GM23338 (cell line): ENCODE results near the gene DNAH10. TPM values are rescaled to one million over a fixed set of nuclear protein-coding genes. Genes with fewer than 3 reads are reported as not detected.

Source experiments
- ATAC-seq: fragments of 200-7000 bp; cut with Tn5 transposase; 3 replicates; pipeline ENCODE4 v1.9.1; 2020
- DNase-seq: peaks from one replicate; pipeline ENCODE4 v3.0.0-alpha.2; 2015; ENCODE audit warnings: low spot score
- H2AFZ ChIP-seq: fragments of 200-600 bp; sonication (generic); 2 replicates; pipeline ENCODE4 v1.8.0; 2016; ENCODE audit warnings: antibody characterized with exemption, mild to moderate bottlenecking, moderate library complexity
- H3F3A ChIP-seq: fragments of 200-600 bp; sonication (generic); replicated peaks from 2 replicates; pipeline ENCODE4 v1.8.0; 2017; ENCODE audit warnings: antibody characterized with exemption, mixed run types, low read depth
- H3K27ac ChIP-seq: fragments of 200-600 bp; sonication (generic); 2 replicates; pipeline ENCODE4 v1.6.1; 2016; ENCODE audit warnings: low read depth
- H3K27me3 ChIP-seq: fragments of 200-600 bp; sonication (generic); 2 replicates; pipeline ENCODE4 v1.8.0; 2016; ENCODE audit warnings: mild to moderate bottlenecking, mixed run types, moderate library complexity; ENCODE audit not compliant: insufficient read depth
- H3K36me3 ChIP-seq: fragments of 200-600 bp; sonication (generic); 2 replicates; pipeline ENCODE4 v1.8.0; 2016; ENCODE audit warnings: mild to moderate bottlenecking; ENCODE audit not compliant: insufficient read depth
- H3K4me1 ChIP-seq: fragments of 200-600 bp; sonication (generic); 2 replicates; pipeline ENCODE4 v1.8.0; 2016; ENCODE audit warnings: mild to moderate bottlenecking, moderate library complexity; ENCODE audit not compliant: insufficient read depth
- H3K4me2 ChIP-seq: fragments of 200-600 bp; sonication (generic); 2 replicates; pipeline ENCODE4 v1.7.1; 2017; ENCODE audit warnings: mixed run types
- H3K4me3 ChIP-seq: fragments of 200-600 bp; sonication (generic); 2 replicates; pipeline ENCODE4 v1.6.1; 2016; ENCODE audit warnings: mixed run types
- H3K79me2 ChIP-seq: fragments of 200-600 bp; sonication (generic); replicated peaks from 2 replicates; pipeline ENCODE4 v1.8.0; 2017; ENCODE audit warnings: mild to moderate bottlenecking; ENCODE audit not compliant: insufficient read depth
- H3K9me2 ChIP-seq: fragments of 200-600 bp; sonication (generic); 2 replicates; pipeline ENCODE4 v1.8.0; 2017; ENCODE audit not compliant: insufficient read depth
- H4K20me1 ChIP-seq: fragments of 200-600 bp; sonication (generic); replicated peaks from 2 replicates; pipeline ENCODE4 v1.8.0; 2017; ENCODE audit warnings: mild to moderate bottlenecking; ENCODE audit not compliant: insufficient read depth
- H3K27ac Mint-ChIP-seq: 2 replicates; pipeline ENCODE4 v1.8.0; 2020; ENCODE audit warnings: inconsistent platforms, mild to moderate bottlenecking, moderate library complexity, mixed read lengths
- H3K27me3 Mint-ChIP-seq: 3 replicates; pipeline ENCODE4 v1.8.0; 2022; ENCODE audit warnings: low read depth, mild to moderate bottlenecking, moderate library complexity, mixed read lengths, inconsistent platforms; ENCODE audit not compliant: insufficient read depth, poor library complexity
- H3K36me3 Mint-ChIP-seq: 3 replicates; pipeline ENCODE4 v1.8.0; 2021; ENCODE audit warnings: low read depth, mild to moderate bottlenecking, inconsistent platforms, moderate library complexity, mixed read lengths
- H3K4me1 Mint-ChIP-seq: 3 replicates; pipeline ENCODE4 v1.8.0; 2020; ENCODE audit warnings: mild to moderate bottlenecking, inconsistent platforms, mixed read lengths
- H3K4me3 Mint-ChIP-seq: 3 replicates; pipeline ENCODE4 v1.8.0; 2021; ENCODE audit warnings: moderate library complexity, mild to moderate bottlenecking, inconsistent platforms, mixed read lengths
- H3K9me3 Mint-ChIP-seq: 3 replicates; pipeline ENCODE4 v1.8.0; 2020; ENCODE audit warnings: moderate library complexity, mild to moderate bottlenecking, inconsistent platforms, mixed read lengths
- CREB1 ChIP-seq: fragments of 250-450 bp; sonication (Bioruptor Pico); IDR thresholded peaks from 2 replicates; pipeline ENCODE4 v1.5.0; 2020; ENCODE audit warnings: low read depth, mild to moderate bottlenecking, moderate library complexity
- EZH2 ChIP-seq: fragments of 200-600 bp; sonication (generic); IDR thresholded peaks from one replicate; pipeline ENCODE4 v1.8.0; 2017; ENCODE audit warnings: antibody characterized with exemption, mild to moderate bottlenecking, low read depth; ENCODE audit not compliant: unreplicated experiment
- EZH2phosphoT487 ChIP-seq: fragments of 200-600 bp; sonication (generic); IDR thresholded peaks from one replicate; pipeline ENCODE4 v1.8.1; 2018; ENCODE audit warnings: antibody characterized with exemption; ENCODE audit not compliant: unreplicated experiment
- JUNB ChIP-seq: IDR thresholded peaks from one replicate; pipeline ENCODE4 v1.6.1; 2016; ENCODE audit warnings: antibody characterized with exemption; ENCODE audit not compliant: unreplicated experiment
- NANOG ChIP-seq: IDR thresholded peaks from 2 replicates; pipeline ENCODE4 v1.6.1; 2016; ENCODE audit warnings: antibody characterized with exemption, borderline replicate concordance
- POLR2AphosphoS5 ChIP-seq: IDR thresholded peaks from 2 replicates; pipeline ENCODE4 v1.6.1; 2016; ENCODE audit warnings: antibody characterized with exemption, low read depth
- STAT1 ChIP-seq: IDR thresholded peaks from one replicate; pipeline ENCODE4 v1.6.1; 2016; ENCODE audit warnings: antibody characterized with exemption; ENCODE audit not compliant: unreplicated experiment
- ZNF114 ChIP-seq: fragments of 250-450 bp; sonication (Bioruptor Pico); IDR thresholded peaks from 2 replicates; pipeline ENCODE4 v1.5.0; 2020; ENCODE audit warnings: mild to moderate bottlenecking, moderate library complexity
- ZNF331 ChIP-seq: fragments of 250-450 bp; sonication (Bioruptor Pico); IDR thresholded peaks from 2 replicates; pipeline ENCODE4 v1.5.0; 2020; ENCODE audit warnings: low read depth, mild to moderate bottlenecking, moderate library complexity
- polyA plus RNA-seq: library from polyadenylated mRNA; unstranded; fragments of >200 nt; fragmentation: Nextera tagmentation; extraction: Ambion mirVana; gene quantifications from 2 replicates; pipeline ENCODE4 v1.2.1, GENCODE V29; 2016
- total RNA-seq: library from RNA; depleted of rRNA; stranded (reverse); fragments of >200 nt; shearing (Covaris generic); gene quantifications from 2 replicates; pipeline ENCODE4 v1.2.3, GENCODE V29; 2014
- TF ChIP-seq, protein P1 (sequence below): fragments of 250-450 bp; sonication (Bioruptor Pico); IDR thresholded peaks from 2 replicates; pipeline ENCODE4 v1.5.0; 2020; ENCODE audit warnings: mild to moderate bottlenecking, moderate library complexity
- TF ChIP-seq, protein P2 (sequence below): IDR thresholded peaks from 2 replicates; pipeline ENCODE4 v1.6.1; 2016; ENCODE audit warnings: antibody characterized with exemption
- TF ChIP-seq, protein P3 (sequence below), 2 experiments: fragments of 200-600 bp in 1 of 2; sonication (generic) in 1 of 2; conservative IDR thresholded peaks; 2 replicates each; pipeline versions ENCODE4 v1.5.1 to v1.6.1; 2016 to 2017; ENCODE audit warnings: antibody characterized with exemption in 2 of 2, low read depth in 2 of 2, mild to moderate bottlenecking in 2 of 2, moderate library complexity in 1 of 2

The DNAH10 gene
- total and polyA plus RNA-seq, 2 experiments from 2014 or later, result 0.03 TPM

DNA sequence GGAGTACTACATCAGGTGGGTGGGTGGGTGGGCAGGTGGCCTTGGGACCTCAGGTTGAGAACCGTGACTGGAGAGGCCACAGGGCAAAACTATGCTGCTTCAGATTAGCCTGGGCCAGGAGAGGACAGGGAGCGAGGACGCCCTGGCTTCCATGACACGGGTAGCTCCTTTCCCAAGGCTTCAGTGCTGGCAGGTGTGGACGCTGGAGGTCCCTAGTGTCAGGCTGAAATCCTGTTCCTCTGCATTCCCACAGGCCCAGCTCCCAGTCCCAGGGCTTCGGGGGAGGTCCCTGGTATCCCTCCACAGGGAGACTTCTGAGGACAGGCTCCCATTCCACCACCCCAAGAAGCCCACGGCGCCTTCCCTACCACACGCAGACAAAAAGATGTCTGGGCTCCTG, 178.9 kb downstream of the DNAH10 start:
- Histone ChIP-seq H3F3A (no peaks in the 10 kb centered on the region), H3K4me1 (no peaks in the 10 kb centered on the region), H3K4me2 (no peak overlapping the region), H4K20me1 (no peaks in the 10 kb centered on the region), H3K27me3 (no peaks in the 10 kb centered on the region), H3K9me2 (no peaks in the 10 kb centered on the region), H3K79me2 (no peaks in the 10 kb centered on the region), H3K36me3 (no peaks in the 10 kb centered on the region; the same call in 1 of the 2 replicates), H2AFZ (no peak overlapping the region), H3K4me3 (no peak overlapping the region), H3K27ac (no peak overlapping the region)
- Mint-ChIP-seq H3K27me3 (peaks cover 17% of the 10 kb centered on the region), H3K27ac (no peak overlapping the region), H3K4me3 (no peak overlapping the region), H3K36me3 (peaks cover 2% of the 10 kb centered on the region; the same call in 1 of the 3 replicates), H3K9me3 (peaks cover 14% of the 10 kb centered on the region), H3K4me1 (peaks cover 3% of the 10 kb centered on the region)
- no peak for ATAC-seq
- DNase-seq, result no peak
- no peak for TF ChIP-seq POLR2AphosphoS5
- TF ChIP-seq NANOG, result no peak
- no peak for TF ChIP-seq CREB1 (CRISPR knock-in tag)
- TF ChIP-seq EZH2phosphoT487, result no peak
- TF ChIP-seq STAT1, result no peak
- TF ChIP-seq JUNB, result no peak
- TF ChIP-seq EZH2, result no peak
- TF ChIP-seq, protein P1, sequence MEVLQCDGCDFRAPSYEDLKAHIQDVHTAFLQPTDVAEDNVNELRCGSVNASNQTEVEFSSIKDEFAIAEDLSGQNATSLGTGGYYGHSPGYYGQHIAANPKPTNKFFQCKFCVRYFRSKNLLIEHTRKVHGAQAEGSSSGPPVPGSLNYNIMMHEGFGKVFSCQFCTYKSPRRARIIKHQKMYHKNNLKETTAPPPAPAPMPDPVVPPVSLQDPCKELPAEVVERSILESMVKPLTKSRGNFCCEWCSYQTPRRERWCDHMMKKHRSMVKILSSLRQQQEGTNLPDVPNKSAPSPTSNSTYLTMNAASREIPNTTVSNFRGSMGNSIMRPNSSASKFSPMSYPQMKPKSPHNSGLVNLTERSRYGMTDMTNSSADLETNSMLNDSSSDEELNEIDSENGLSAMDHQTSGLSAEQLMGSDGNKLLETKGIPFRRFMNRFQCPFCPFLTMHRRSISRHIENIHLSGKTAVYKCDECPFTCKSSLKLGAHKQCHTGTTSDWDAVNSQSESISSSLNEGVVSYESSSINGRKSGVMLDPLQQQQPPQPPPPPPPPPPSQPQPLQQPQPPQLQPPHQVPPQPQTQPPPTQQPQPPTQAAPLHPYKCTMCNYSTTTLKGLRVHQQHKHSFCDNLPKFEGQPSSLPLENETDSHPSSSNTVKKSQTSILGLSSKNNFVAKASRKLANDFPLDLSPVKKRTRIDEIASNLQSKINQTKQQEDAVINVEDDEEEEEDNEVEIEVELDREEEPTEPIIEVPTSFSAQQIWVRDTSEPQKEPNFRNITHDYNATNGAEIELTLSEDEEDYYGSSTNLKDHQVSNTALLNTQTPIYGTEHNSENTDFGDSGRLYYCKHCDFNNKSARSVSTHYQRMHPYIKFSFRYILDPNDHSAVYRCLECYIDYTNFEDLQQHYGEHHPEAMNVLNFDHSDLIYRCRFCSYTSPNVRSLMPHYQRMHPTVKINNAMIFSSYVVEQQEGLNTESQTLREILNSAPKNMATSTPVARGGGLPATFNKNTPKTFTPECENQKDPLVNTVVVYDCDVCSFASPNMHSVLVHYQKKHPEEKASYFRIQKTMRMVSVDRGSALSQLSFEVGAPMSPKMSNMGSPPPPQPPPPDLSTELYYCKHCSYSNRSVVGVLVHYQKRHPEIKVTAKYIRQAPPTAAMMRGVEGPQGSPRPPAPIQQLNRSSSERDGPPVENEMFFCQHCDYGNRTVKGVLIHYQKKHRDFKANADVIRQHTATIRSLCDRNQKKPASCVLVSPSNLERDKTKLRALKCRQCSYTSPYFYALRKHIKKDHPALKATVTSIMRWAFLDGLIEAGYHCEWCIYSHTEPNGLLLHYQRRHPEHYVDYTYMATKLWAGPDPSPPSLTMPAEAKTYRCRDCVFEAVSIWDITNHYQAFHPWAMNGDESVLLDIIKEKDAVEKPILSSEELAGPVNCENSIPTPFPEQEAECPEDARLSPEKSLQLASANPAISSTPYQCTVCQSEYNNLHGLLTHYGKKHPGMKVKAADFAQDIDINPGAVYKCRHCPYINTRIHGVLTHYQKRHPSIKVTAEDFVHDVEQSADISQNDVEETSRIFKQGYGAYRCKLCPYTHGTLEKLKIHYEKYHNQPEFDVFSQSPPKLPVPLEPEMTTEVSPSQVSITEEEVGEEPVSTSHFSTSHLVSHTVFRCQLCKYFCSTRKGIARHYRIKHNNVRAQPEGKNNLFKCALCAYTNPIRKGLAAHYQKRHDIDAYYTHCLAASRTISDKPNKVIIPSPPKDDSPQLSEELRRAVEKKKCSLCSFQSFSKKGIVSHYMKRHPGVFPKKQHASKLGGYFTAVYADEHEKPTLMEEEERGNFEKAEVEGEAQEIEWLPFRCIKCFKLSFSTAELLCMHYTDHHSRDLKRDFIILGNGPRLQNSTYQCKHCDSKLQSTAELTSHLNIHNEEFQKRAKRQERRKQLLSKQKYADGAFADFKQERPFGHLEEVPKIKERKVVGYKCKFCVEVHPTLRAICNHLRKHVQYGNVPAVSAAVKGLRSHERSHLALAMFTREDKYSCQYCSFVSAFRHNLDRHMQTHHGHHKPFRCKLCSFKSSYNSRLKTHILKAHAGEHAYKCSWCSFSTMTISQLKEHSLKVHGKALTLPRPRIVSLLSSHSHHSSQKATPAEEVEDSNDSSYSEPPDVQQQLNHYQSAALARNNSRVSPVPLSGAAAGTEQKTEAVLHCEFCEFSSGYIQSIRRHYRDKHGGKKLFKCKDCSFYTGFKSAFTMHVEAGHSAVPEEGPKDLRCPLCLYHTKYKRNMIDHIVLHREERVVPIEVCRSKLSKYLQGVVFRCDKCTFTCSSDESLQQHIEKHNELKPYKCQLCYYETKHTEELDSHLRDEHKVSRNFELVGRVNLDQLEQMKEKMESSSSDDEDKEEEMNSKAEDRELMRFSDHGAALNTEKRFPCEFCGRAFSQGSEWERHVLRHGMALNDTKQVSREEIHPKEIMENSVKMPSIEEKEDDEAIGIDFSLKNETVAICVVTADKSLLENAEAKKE, result no peak
- TF ChIP-seq, protein P2, sequence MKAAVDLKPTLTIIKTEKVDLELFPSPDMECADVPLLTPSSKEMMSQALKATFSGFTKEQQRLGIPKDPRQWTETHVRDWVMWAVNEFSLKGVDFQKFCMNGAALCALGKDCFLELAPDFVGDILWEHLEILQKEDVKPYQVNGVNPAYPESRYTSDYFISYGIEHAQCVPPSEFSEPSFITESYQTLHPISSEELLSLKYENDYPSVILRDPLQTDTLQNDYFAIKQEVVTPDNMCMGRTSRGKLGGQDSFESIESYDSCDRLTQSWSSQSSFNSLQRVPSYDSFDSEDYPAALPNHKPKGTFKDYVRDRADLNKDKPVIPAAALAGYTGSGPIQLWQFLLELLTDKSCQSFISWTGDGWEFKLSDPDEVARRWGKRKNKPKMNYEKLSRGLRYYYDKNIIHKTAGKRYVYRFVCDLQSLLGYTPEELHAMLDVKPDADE, result no peak
- no peak for TF ChIP-seq ZNF114
- TF ChIP-seq ZNF331 (CRISPR knock-in tag), result no peak
- TF ChIP-seq, protein P3, sequence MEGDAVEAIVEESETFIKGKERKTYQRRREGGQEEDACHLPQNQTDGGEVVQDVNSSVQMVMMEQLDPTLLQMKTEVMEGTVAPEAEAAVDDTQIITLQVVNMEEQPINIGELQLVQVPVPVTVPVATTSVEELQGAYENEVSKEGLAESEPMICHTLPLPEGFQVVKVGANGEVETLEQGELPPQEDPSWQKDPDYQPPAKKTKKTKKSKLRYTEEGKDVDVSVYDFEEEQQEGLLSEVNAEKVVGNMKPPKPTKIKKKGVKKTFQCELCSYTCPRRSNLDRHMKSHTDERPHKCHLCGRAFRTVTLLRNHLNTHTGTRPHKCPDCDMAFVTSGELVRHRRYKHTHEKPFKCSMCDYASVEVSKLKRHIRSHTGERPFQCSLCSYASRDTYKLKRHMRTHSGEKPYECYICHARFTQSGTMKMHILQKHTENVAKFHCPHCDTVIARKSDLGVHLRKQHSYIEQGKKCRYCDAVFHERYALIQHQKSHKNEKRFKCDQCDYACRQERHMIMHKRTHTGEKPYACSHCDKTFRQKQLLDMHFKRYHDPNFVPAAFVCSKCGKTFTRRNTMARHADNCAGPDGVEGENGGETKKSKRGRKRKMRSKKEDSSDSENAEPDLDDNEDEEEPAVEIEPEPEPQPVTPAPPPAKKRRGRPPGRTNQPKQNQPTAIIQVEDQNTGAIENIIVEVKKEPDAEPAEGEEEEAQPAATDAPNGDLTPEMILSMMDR (conservative IDR thresholded peaks at IDR 0.05; ENCODE audit: low read depth in 2 of 2), result no peak
